ENCODE results near the gene SLC25A14.
"Not testable (repeated sequence)": the region's sequence is repeated elsewhere in the genome, so short reads cannot be mapped to it uniquely, and the experiment has no call there.

SLC25A14 gene

GRCh38 chrX:130330146-130330545 lies 9.6 kb upstream of the SLC25A14 start:
- H3K9me3 ChIP-seq (ENCODE audit: severe bottlenecking) = no peaks in the 10 kb centered on the region
- H3K27me3 ChIP-seq (ENCODE audit: insufficient read depth, low read depth, severe bottlenecking) = no peaks in the 10 kb centered on the region
- no peak for DNase-seq
- H3K27ac ChIP-seq = no peak overlapping the region
- TF ChIP-seq CTCF (IDR thresholded peaks at IDR 0.05; ENCODE audit: low read depth, low read length) = no peak
- H3K4me3 ChIP-seq (ENCODE audit: low read depth, low read length) = no peak overlapping the region
- H3K36me3 ChIP-seq = no peaks in the 10 kb centered on the region

GRCh38 chrX:130330706-130331105 lies 9.0 kb upstream of the SLC25A14 start:
- peak; percentile 79 for TF ChIP-seq CTCF (IDR thresholded peaks at IDR 0.05; ENCODE audit: low read depth, low read length)
- Histone ChIP-seq H3K9me3 (ENCODE audit: severe bottlenecking) (no peaks in the 10 kb centered on the region), H3K27me3 (ENCODE audit: insufficient read depth, low read depth, severe bottlenecking) (no peaks in the 10 kb centered on the region), H3K36me3 (no peaks in the 10 kb centered on the region), H3K4me3 (ENCODE audit: low read depth, low read length) (no peak overlapping the region), H3K27ac (no peak overlapping the region)
- DNase-seq = peak; percentile 78

GRCh38 chrX:130336531-130336930 lies 3.2 kb upstream of the SLC25A14 start:
- H3K9me3 ChIP-seq (ENCODE audit: severe bottlenecking) = no peaks in the 10 kb centered on the region
- no peak for TF ChIP-seq CTCF (IDR thresholded peaks at IDR 0.05; ENCODE audit: low read depth, low read length)
- no peak for DNase-seq
- peaks cover 3% of the 10 kb centered on the region for H3K27me3 ChIP-seq (ENCODE audit: insufficient read depth, low read depth, severe bottlenecking)
- H3K27ac ChIP-seq = no peak overlapping the region
- H3K4me3 ChIP-seq (ENCODE audit: low read depth, low read length) = no peak overlapping the region
- no peaks in the 10 kb centered on the region for H3K36me3 ChIP-seq

- not testable (repeated sequence) for H3K9me3 ChIP-seq (ENCODE audit: severe bottlenecking); H3K27me3 ChIP-seq (ENCODE audit: insufficient read depth, low read depth, severe bottlenecking); H3K4me3 ChIP-seq (ENCODE audit: low read depth, low read length); H3K27ac ChIP-seq; H3K36me3 ChIP-seq; DNase-seq
Measured at GRCh38 chrX:130338869-130339268, 850 bp upstream of the SLC25A14 start.

- no peak for TF ChIP-seq CTCF (IDR thresholded peaks at IDR 0.05; ENCODE audit: low read depth, low read length)
- H3K9me3 ChIP-seq (ENCODE audit: severe bottlenecking) = no peaks in the 10 kb centered on the region
- H3K4me3 ChIP-seq (ENCODE audit: low read depth, low read length) = peak overlapping the region; percentile 78
- no peak for DNase-seq
- H3K27me3 ChIP-seq (ENCODE audit: insufficient read depth, low read depth, severe bottlenecking) = peaks cover 6% of the 10 kb centered on the region
- H3K27ac ChIP-seq = no peak overlapping the region
- H3K36me3 ChIP-seq = no peaks in the 10 kb centered on the region
Measured at GRCh38 chrX:130340271-130340670, 552 bp downstream of the SLC25A14 start.

- Histone ChIP-seq H3K27me3 (ENCODE audit: insufficient read depth, low read depth, severe bottlenecking) (peaks cover 6% of the 10 kb centered on the region), H3K36me3 (no peaks in the 10 kb centered on the region)
- DNase-seq = no peak
Measured at GRCh38 chrX:130343411-130343810, 3.7 kb downstream of the SLC25A14 start.

More at GRCh38 chrX:130343411-130343810, 3.7 kb downstream of the SLC25A14 start:
- TF ChIP-seq CTCF (IDR thresholded peaks at IDR 0.05; ENCODE audit: low read depth, low read length) = no peak
- Histone ChIP-seq H3K27ac (no peak overlapping the region), H3K9me3 (ENCODE audit: severe bottlenecking) (no peaks in the 10 kb centered on the region), H3K4me3 (ENCODE audit: low read depth, low read length) (no peak overlapping the region)
